ENCODE data around the gene GPR160. TPM values are rescaled to one million over a fixed set of nuclear protein-coding genes. Genes with fewer than 3 reads are reported as not detected.
"Not testable (repeated sequence)": the region's sequence is repeated elsewhere in the genome, so short reads cannot be mapped to it uniquely, and the experiment has no call there.

Gene GPR160
- total RNA-seq, result 0.31 and 1.1 TPM in 2 replicates
- 0.59 TPM for polyA plus RNA-seq (2012)

DNA sequence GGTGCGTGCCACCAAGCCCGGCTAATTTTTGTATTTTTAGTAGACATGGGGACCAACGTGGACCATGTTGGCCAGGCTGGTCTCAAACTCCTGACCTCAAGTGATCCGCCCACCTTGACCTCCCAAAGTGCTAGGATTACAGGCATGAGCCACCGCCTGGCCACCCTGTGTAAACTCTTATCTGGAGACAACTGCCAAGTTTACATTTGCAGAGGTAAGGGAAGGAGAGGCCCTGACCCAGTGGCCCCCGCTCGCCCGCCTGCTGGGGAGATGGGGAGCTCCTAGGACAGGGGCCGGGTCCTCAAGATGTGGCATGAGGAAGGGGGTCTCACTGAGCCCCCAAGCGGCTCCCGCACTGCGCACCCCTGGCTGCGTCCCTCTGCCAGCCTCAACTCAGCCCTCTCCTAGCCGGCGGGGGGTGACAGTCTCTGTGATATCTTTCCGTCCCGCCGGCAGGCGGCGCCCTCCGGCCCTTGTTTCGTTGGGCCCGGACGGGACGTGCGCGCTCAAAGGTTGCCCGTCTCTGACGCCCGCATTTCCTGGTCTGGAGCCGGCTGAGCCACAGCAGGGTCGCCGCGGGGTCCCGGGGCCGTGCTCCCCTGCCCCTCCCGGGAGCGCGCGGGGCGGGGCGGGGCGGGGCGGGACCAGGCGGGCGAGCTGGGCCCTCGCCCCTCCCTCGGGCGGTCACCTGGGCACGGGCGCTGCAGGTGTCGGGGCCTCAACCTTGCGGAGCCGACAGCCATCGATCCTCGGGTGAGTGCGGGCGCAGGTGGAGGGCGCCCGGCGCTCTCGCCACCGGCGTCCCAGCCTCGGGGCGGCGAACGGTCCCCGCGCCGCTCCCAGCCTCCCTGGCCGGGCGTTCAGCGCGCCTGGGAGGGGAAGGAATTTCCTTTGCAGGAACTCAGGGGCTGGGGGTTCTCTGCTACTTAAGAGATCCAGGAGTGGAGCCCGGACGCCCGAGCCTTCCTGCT, at the start of gene GPR160:
TSS of gene GPR160 (plus strand) at position 533 of the 971 bp plus-strand sequence. CDS start 45,978 bp downstream, outside the sequence.
- DNase-seq (ENCODE audit: low read depth), result peak; percentile 30

- DNase-seq (ENCODE audit: low read depth), result no peak
Observed at GRCh38 chr3:169990431-169990830, 47.4 kb upstream of the GPR160 start.

- DNase-seq (ENCODE audit: low read depth), result peak; percentile 26
Observed at GRCh38 chr3:169992156-169992555, 45.6 kb upstream of the GPR160 start.

GRCh38 chr3:169992781-169993180, 45.0 kb upstream of the GPR160 start:
- DNase-seq (ENCODE audit: low read depth), result no peak

DNA sequence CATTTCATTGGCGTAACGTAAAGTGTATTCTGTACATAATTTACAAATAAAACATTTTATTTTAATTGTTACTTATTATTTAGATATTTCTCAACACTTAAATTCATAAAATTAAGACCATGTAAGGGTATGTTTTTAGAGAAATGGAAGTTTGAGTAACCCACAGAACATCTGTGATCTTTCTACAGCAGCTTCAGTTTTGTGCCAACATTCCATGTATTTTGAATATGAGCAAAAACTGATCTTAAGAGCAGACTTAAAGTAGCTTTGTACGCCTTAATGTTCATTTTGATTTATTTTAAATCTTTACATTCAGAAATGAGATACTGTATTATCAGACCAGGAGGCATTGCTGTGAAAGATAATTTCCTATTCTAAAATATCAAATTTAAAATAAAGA, 44.0 kb upstream of the GPR160 start:
- no peak for DNase-seq (ENCODE audit: low read depth)

DNA sequence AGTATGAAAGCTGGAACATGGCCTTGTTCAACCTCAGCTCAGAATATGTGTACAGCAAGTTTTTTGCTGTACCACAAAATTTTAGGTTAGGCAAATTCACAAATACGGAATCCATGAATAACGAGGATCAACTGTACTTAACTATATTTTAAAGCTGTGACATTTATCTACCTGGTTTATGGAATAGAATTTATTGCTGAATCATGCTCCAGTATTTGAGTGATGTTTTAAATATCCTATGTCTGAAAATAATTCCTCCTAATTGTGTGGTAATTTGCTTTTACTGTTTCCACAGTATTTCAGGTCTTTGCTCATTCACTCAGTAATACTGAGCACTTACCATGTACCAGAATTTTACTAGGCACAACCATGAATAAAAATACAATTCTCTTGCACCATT, 41.7 kb upstream of the GPR160 start:
- DNase-seq (ENCODE audit: low read depth), result no peak

DNA sequence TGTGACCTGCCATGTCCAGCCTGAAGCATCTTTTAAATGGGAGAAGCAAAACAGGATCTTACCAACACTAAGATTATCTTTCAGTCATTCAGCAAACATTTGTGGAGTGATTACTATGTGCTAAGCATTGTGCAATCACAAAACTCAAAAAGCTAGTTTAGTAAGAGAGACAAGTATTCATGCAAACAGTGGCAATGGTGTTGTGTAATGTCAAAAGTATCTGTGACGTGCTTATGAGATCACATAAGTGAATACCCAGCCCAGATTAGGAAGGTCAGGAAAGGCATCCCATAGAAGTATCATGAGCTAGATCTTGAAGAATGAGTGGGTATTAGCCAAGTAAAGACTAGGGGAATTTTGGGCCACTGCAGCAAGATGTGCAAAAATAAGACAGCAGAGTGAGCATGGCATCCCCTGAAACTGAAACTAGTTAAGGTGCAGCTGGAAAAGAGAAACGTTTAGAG, 39.1 kb upstream of the GPR160 start:
- peak; percentile 4 for DNase-seq (ENCODE audit: low read depth)

DNA sequence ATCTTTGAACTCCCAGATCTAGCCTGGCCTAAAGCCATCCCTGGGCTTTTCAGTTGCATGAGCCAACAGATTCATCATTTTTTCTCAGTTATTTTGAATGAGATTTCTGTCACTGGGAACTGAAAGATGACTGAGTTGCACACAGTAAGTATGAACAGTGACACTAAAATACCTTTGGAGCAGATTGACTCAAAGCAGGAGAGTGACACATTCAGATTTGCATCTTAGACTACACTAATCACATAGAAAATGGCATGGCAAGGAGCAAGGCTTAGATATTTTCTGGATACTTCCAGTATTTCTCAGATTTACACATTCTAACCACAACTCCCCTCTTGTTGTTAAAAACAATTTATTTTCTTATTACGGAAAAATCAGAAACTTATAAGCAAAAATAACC, 38.4 kb upstream of the GPR160 start:
- DNase-seq (ENCODE audit: low read depth), result no peak

- DNase-seq (ENCODE audit: low read depth), result no peak
Observed at GRCh38 chr3:170000051-170000450, 37.7 kb upstream of the GPR160 start.

DNA sequence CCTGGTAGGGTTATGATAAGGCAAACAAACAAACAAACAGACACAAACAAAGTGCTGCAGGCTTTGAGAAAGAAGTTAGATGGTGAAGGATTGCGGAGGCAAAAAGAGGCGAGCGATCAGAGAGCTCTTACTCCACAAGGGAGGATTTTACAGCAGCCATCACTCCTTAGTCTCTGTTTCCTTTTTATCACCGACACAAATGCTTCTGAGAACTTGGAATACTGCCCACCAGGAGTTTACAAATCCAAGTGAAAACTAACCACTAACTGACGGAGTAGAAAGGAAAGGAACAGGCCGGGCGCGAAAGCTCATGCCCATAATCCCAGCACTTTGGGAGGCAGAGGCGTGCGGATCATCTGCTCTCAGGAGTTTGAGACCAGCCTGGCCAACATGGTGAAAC, 35.6 kb upstream of the GPR160 start:
- DNase-seq (ENCODE audit: low read depth), result no peak

GRCh38 chr3:170002879-170003278, 34.9 kb upstream of the GPR160 start:
- no peak for DNase-seq (ENCODE audit: low read depth)

DNA sequence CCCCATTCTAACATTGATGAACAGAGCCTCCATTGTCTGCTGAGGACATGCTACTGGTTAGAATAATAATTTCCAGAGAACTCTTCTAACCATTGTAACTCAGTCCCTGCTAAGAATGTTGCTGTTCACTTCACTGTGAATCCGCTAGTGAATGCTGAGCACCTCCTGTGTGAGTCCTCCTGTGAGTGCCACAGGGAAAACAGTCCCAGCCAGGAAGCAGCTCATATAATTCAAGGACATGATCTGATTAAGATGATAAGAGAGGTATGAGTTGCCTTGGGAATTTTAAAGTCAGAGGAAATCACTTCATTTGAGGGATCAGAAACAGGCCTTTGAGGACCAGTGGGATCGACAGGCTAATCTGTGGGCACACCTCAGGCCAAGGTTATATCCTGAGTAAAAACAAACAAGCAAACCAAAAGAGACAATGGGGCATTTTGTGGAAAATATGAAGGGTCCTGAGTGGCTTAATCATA, 33.9 kb upstream of the GPR160 start:
- no peak for DNase-seq (ENCODE audit: low read depth)

DNA sequence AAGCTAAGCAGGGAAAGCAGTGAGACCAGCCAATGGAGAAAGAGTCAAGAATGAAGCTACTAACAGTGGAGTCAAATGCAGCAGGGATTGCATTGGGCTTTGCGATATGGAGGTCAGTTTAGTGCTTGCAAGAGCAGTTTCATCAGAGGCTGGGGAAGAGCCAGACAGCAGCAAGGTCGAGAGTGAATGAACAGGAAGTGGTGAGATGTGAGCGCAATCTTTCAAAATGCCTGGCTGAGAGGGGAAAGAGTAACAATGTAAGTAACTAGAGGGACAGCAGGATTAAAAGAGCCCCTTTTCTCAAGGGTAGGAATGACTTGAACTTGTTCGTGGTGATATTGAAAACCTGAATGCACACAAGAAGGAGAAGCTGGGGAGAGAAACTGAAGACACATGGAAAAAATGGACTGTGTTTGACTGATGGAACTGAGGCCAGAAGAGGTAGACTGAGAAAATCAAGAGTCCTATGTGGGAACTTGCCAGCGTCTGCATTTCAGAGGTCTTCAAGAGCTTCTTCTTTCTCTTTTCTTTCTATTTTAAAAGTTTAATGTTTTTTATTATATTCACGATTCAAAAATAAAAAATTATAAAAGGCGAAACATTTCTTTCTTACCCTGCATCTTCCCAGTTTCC, 30.6 kb upstream of the GPR160 start:
- no peak for DNase-seq (ENCODE audit: low read depth)

DNA sequence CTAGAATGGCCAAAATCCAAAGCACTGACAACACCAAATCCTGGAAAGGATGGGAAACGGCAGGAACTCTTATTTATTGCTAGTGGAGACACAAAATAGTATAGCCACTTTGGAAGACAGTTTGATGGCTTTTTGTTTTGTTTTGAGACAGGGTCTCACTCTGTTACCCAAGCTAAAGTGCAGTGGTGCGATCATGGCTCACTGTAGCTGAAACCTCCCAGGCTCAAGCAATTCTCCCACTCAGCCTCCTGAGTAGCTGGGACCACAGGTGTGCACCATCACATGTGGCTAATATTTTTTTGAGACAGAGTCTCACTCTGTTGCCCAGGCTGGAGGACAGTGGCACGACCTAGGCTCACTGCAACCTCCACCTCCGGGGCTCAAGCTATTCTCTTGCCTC, 27.3 kb upstream of the GPR160 start:
- DNase-seq (ENCODE audit: low read depth), result no peak

- DNase-seq (ENCODE audit: low read depth), result no peak
Observed at GRCh38 chr3:170012683-170013400, 25.0 kb upstream of the GPR160 start.

GRCh38 chr3:170016057-170016456, 21.7 kb upstream of the GPR160 start:
- no peak for DNase-seq (ENCODE audit: low read depth)

- not testable (repeated sequence) for DNase-seq (ENCODE audit: low read depth)
Observed at GRCh38 chr3:170019306-170019705, 18.5 kb upstream of the GPR160 start.

DNA sequence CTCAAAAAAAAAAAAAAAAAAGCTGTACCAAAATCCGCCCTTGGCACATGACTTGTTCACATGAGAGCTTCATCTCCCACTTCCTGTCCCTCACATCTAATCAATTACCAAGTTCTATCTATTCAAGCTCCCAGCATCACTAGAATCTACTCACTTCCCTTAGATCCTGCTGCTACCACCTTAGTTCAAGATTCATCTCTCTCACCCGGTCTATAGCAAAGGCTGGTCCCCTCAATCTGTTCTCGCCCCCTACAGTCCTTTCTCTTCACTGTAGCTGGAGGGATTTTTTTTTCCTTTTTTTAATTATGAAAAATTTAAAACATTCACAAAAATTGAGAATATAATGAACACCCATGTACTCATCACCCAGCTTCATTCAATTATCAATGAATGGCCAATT, 16.7 kb upstream of the GPR160 start:
- DNase-seq (ENCODE audit: low read depth), result no peak

DNA sequence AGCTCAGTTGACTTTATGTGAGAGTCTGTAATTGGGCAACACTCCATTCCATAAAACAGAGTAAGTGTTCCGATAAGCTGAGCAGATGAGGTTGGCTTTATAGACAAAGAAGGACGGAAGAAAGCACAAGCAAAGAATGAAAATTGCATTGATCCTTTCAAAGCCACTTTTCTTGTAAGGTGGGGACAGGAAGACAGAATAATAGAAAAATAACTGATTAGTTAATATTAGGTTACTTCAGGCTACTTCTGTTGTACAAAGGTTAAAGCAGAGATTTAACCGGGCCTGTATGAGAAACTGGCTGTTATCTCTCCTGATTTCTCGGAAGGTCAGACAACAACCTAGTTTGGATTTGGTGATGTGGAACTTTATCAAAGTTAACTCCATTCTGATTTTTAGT, 15.5 kb upstream of the GPR160 start:
- DNase-seq (ENCODE audit: low read depth), result no peak

- no peak for DNase-seq (ENCODE audit: low read depth)
Observed at GRCh38 chr3:170023165-170023564, 14.6 kb upstream of the GPR160 start.

DNA sequence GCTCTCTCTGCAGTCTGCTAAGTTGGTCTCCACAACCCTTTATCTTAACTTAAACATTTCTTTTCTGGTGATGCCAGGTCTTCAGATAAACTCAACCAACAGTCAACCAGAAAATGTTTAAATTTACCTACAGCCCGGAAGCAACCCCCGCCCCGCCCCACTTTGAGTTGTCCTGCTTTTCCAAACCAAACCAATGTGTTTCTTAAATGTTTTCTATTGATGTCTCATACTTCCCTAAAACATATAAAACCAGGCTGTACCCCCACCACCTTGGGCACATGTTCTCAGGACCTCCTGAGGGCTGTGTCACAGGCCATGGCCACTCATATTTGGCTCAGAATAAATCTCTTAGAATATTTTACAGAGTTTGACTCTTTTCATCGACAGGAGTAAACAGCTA, 13.2 kb upstream of the GPR160 start:
- no peak for DNase-seq (ENCODE audit: low read depth)

All from myocyte (in vitro differentiated cells).